22Rv1 (cell line): Measurements from ENCODE around the gene C1QTNF1.

Experiments
- H3K27ac ChIP-seq: fragments of 450-650 bp; 2 replicates; pipeline ENCODE4 v1.5.1; 2017
- CTCF ChIP-seq: fragments of 450-650 bp; IDR thresholded peaks from 2 replicates; pipeline ENCODE4 v1.5.1; 2017; ENCODE audit warnings: mild to moderate bottlenecking
- ZFX ChIP-seq: fragments of 450-650 bp; IDR thresholded peaks from 2 replicates; pipeline ENCODE4 v1.6.1; 2017; ENCODE audit warnings: antibody characterized with exemption, borderline replicate concordance

The C1QTNF1 gene

GRCh38 chr17:79078476-79079190 is 54.7 kb downstream of the C1QTNF1 start:
- no peak overlapping the region for H3K27ac ChIP-seq
- TF ChIP-seq ZFX (no peak), CTCF (no peak)

- H3K27ac ChIP-seq, result no peak overlapping the region
- TF ChIP-seq ZFX (no peak), CTCF (no peak)
Observed at GRCh38 chr17:79079421-79080200, 55.6 kb downstream of the C1QTNF1 start.

GRCh38 chr17:79080349-79080748 is 56.4 kb downstream of the C1QTNF1 start:
- TF ChIP-seq ZFX (no peak), CTCF (no peak)
- H3K27ac ChIP-seq, result no peak overlapping the region

GRCh38 chr17:79080761-79081290 is 56.9 kb downstream of the C1QTNF1 start:
- no peak overlapping the region for H3K27ac ChIP-seq
- TF ChIP-seq CTCF (no peak), ZFX (no peak)

GRCh38 chr17:79081571-79082276 is 57.8 kb downstream of the C1QTNF1 start:
- no peak overlapping the region for H3K27ac ChIP-seq
- TF ChIP-seq ZFX (no peak), CTCF (no peak)

- H3K27ac ChIP-seq, result no peak overlapping the region
Observed at GRCh38 chr17:79082311-79083190, 58.6 kb downstream of the C1QTNF1 start.

More at GRCh38 chr17:79082311-79083190, 58.6 kb downstream of the C1QTNF1 start:
- TF ChIP-seq CTCF (peak; percentile 94), ZFX (no peak)
